Stimulated activated CD8-positive, alpha-beta memory T cell treated with anti-CD3 and anti-CD28 coated beads, Interleukin-12 subunit alpha, Interleukin-12 subunit beta, amount 100 ng/mL, for 1 hour (primary cell): Measurements from ENCODE around the gene MARCHF3.
A peak's percentile ranks its signal among the peaks of the same experiment; 100 is the strongest.

Experiments used
- DNase-seq: peaks from one replicate; pipeline ENCODE4 v3.0.0-alpha.2; 2020; ENCODE audit warnings: low read depth

The MARCHF3 gene

GRCh38 chr5:126982926-126983873 lies 47.2 kb downstream of the MARCHF3 start:
- DNase-seq: no peak

DNA sequence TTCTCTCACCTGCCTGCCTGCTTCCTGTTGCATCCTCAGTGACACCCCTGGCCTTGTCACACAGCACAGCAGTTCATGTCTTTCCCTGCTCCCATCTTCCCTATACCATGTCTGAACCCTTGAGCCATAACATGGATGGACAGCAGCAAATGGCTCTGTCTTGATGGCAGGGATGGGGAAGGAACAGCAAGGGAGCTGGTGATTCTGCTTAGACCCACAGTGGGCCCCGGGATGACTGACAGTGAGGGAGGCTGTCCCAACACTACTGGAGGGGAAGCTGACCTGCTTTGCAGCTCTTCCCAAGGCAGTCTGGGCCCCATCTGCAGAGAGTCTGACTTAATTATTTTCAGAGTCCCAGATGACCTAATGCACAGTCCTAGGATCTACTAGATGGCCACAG lies 48.2 kb downstream of the MARCHF3 start:
- DNase-seq: no peak

DNA sequence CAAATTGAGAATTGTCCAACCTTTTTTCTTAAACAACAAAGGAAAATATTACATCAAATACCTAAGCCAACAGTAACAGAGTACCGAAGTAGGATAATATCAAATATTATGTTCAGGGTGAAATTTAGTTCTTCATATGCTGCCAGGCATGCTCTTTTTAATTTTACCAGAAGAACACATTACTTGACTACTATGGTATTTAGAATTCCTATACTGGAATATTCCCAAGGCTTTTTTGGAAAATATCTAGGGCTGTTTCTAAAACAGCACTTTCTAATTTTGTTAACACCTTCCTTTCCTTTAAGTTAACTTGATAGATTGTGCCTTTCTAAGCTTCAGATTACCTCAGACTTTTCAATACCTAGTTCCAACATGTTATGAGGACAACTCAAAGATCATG lies 48.7 kb downstream of the MARCHF3 start:
- DNase-seq: no peak

- no peak for DNase-seq
Measured at GRCh38 chr5:126981222-126981621, 49.1 kb downstream of the MARCHF3 start.

DNA sequence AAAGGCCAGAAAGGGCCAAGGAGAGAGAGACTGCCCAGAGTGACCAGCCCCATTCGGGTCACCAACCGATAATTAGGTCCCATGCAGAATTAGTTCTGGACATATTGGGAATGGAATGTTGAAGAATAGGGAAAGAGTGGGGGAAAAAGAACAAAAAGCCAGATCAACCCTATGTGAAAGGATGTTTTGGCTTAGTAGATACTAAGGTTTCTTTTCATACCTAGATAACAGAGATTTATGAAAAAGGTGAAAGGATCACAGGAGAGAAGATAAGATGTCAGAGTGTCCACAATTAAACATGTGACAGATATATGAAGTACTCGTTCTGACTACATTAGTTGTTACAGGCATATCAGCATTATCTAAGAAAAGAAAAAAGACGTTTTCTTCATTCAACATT lies 52.1 kb downstream of the MARCHF3 start:
- DNase-seq: no peak

DNA sequence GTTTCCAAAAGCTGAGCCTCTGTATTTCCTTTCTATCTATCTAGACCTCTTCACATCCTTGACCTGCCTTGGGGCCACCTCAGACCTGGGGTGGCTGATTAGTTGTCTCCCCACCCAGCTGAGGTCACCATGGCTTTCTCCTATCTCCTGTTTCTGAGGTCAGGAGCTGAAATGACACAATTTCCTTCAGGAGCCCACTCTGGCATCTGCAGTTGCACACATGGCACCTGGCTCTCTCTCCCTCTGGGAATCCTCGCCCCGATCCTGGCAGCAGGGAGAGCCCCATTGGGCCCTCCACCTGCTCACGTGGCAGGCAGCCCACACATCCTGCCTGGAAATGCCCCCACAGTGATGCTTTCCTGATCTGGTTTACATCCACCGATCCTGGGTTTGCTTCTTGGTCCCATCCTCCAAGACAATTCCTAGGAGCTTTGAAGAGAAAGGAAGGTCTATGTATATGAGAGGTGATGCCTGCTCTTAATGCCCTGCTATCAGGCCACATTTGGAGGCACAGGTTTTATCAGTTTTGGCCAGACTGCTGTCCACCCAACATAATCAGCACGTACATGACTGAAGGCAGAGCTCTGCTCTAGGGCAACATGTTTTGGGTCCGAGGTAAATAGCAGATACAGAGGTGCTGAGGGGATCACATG lies 53.7 kb downstream of the MARCHF3 start:
- DNase-seq: no peak

DNA sequence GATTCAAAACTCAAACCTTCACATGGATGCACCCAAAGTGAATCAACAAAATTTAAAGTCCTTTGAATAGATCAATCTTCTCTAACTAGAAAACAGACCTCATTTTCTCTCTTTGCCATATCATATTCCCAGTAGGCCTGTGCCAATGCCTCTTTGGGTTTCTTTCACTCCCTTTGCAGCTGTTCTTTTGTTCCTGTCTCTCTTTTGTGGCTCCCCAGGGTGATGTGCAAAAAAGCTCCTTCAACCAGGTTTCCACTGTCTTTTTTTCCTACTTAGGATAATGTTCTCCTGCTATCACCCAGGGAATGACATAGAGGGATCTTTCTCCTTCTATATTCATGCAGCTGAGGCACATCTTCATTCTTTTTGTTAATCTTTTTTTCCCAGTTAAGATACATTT lies 54.6 kb downstream of the MARCHF3 start:
- no peak for DNase-seq

DNA sequence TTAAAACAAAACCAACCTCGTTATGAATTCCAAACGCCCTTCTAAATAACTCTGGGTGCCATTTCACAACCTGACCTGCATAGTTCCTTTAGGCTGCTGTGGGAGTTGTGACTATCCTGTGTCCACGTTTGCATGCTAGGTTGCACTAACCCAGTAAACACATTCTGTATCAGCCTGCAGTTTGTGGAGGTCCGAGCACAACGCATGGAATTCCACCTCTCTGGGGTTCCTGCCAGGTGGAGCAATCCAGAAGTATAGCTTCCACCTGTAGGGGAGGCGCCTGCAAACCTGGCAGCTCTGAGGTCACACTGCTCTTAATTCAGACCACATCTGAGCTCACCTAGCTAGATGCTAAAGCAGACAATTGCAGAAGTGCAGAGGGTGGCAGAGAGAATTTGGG lies 57.2 kb downstream of the MARCHF3 start:
- DNase-seq: no peak

DNA sequence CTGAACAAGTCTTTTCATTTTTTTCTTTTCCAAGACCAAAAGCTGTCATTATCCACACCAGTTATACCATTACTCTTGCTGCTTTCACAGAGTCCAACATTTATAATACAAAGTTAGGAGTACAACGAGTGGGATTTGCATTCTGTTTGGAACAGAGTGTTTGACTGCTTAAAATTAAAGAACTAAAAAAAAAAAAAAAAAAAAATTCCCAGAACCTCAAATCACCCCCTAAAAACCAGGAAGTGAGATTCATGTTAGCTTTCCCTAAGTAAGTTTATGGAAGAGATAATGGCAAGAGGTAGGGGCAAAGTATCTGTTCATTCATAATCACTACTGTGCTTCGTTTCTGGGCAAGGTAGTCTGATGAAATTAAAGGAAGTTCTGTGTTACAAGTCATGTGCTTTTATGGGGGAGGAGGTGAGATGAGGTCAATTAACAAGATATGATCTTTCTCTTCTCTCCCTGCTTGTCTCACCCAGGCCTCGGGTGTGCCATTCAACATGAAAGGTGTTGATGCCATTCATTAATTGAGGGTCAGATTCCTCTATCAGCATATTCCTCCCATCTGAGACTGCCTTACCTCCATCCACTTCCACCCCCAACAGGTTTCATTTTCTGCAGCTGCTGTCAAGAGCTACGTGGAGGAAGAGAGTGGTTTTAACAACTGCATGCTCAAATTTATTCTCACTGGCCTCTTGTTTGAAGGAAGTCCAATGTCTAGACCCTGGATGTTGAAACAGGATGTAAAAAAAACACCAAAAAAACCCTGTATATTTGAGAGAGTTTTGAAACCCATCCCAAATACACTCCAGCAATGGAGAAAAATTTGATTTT lies 58.1 kb downstream of the MARCHF3 start:
- DNase-seq: peak; percentile 4

GRCh38 chr5:126971455-126972031 lies 58.8 kb downstream of the MARCHF3 start:
- DNase-seq: no peak

- DNase-seq: no peak
Measured at GRCh38 chr5:126970517-126971017, 59.8 kb downstream of the MARCHF3 start.

DNA sequence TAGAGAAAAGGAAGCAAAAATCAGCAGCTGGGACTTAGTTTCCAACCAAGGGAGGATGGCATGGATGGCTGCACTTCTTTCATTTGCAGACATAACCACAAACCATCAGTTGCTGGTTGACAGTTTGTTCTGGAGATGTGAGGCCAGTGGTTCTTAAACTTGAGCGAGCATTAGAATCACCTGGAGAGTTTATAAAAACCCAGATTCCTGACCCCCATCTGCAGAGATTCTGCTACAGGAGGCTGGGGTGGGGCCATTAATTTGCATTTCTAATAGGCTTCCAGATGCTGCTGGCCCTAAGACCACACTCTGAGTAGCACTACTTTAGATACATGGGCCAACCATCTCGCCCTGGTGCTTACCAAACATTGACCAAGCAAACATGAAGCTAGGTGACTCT lies 60.8 kb downstream of the MARCHF3 start:
- DNase-seq: no peak

GRCh38 chr5:126967808-126968466 lies 62.4 kb downstream of the MARCHF3 start:
- no peak for DNase-seq

GRCh38 chr5:126965487-126965886 lies 64.9 kb downstream of the MARCHF3 start:
- no peak for DNase-seq

GRCh38 chr5:126965061-126965475 lies 65.3 kb downstream of the MARCHF3 start:
- DNase-seq: no peak

GRCh38 chr5:126963822-126964375 lies 66.5 kb downstream of the MARCHF3 start:
- no peak for DNase-seq

- no peak for DNase-seq
Measured at GRCh38 chr5:126961702-126962101, 68.7 kb downstream of the MARCHF3 start.

DNA sequence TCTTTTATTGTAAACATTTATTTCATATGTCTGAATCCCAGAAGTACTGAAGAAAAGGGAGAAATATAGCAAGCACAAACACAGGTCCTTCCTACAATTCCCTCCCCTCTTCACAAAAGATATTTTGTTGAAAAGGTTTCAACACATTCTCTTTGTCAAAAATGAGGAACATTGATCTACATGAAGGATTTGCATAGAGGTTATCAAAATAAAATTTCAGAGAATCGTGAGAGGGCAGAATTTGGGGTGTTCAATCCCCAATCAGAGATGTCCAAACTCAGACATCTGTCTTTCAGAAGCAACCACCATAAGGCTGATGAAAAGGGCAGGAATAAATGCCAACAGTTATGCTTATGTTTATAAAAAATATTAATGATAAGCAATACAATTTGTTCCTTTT lies 69.2 kb downstream of the MARCHF3 start:
- no peak for DNase-seq

GRCh38 chr5:126959188-126959587 lies 71.2 kb downstream of the MARCHF3 start:
- DNase-seq: no peak

- no peak for DNase-seq
Measured at GRCh38 chr5:126956991-126957390, 73.4 kb downstream of the MARCHF3 start.

GRCh38 chr5:126954981-126955380 lies 75.4 kb downstream of the MARCHF3 start:
- no peak for DNase-seq
